Skeletal muscle satellite cell (primary cell): ENCODE measurements around the gene RTN4R.

Experiments used
- H3K27me3 ChIP-seq: 2 replicates; pipeline ENCODE4 v1.7.0; 2013; ENCODE audit warnings: low read length; ENCODE audit not compliant: control insufficient read depth, insufficient read depth
- H3K36me3 ChIP-seq: 2 replicates; pipeline ENCODE4 v1.7.0; 2013; ENCODE audit warnings: mild to moderate bottlenecking, control low read depth, low read length; ENCODE audit not compliant: insufficient read depth
- H3K4me1 ChIP-seq: 2 replicates; pipeline ENCODE4 v1.7.0; 2013; ENCODE audit warnings: low read length; ENCODE audit not compliant: control insufficient read depth, insufficient read depth
- H3K4me2 ChIP-seq: 2 replicates; pipeline ENCODE4 v1.7.0; 2013; ENCODE audit warnings: mild to moderate bottlenecking, low read length
- H3K4me3 ChIP-seq: 2 replicates; pipeline ENCODE4 v1.7.0; 2013; ENCODE audit warnings: low read length
- H3K9ac ChIP-seq: 2 replicates; pipeline ENCODE4 v1.7.0; 2013; ENCODE audit warnings: mild to moderate bottlenecking, low read depth, low read length, moderate library complexity
- H3K9me3 ChIP-seq: replicated peaks from 2 replicates; pipeline ENCODE4 v1.7.0; 2013; ENCODE audit warnings: mild to moderate bottlenecking, control low read depth, low read length

RTN4R gene

DNA sequence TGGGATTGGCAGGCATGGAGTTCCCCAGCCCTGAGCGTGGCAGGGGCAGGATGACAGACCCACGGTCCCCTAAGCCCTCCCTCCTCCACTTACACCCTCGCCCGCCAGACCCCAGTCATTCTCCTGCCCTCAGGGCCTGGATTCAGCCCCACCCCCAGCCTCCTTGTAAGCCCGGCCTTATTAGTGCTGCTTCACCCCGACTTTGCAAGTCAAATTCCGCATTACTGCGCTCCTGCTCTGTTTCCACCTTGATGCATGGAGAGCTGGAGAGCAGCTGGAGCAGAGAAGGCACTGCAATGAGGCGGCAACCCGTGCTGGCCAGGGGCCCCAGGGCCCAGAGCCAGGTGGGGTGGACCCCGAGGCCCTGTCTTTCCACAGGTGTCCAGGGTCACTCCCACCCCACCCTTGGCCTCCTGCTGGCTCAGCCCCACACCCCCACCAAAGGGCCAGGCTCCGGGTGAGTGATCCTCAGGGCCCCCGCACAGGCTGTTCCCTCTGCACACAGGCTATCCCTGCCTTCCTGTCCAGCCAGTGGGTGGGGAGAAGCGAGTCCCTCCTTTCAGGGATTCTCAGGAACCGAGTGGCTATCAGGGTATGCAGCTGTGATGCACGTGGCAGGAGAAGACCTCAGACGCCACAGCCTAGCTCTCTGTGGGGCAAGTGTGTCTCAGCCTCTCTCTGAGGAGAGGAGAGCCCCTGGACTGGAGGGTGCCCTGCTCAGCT is 36.4 kb downstream of the RTN4R start:
- H3K36me3 ChIP-seq, result no peaks in the 10 kb centered on the region
- H3K4me3 ChIP-seq, result no peak overlapping the region
- no peaks in the 10 kb centered on the region for H3K9me3 ChIP-seq
- H3K4me1 ChIP-seq, result no peaks in the 10 kb centered on the region
- no peak overlapping the region for H3K9ac ChIP-seq
- H3K4me2 ChIP-seq, result no peak overlapping the region
- H3K27me3 ChIP-seq, result peaks cover 71% of the 10 kb centered on the region

DNA sequence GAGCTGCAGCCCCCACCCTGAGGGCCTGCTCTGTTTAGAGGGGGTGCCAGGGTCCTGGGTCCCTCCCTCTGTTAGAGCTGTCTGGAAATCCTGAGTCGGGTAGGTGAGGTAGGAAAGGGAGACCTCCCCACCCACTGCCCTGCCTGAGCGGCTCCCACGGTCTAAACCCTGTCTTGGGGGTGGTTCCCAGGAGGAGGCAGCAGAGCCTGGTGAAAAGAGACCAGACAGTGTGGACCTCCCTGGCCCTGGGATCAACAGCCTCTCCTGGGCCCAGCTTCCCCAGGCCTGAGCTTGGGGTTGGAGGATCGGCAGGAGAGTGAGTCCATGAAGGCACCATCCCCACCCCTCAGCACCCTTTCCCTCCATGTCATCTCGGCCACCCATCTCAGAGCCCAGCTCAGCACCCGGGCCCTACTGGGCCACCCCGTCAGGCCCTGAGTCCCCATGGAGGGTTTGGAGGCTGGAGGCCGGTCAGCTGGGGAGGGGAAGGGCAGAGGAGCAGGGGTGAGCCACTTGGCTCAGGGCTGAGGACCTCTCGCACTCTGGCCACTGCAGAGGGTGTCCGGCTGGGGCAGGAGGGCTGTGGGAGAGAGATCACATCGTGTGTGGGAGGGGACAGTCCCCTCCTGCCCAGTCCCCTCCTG is 37.2 kb downstream of the RTN4R start:
- Histone ChIP-seq H3K4me3 (no peak overlapping the region), H3K9ac (no peak overlapping the region), H3K4me2 (no peak overlapping the region), H3K4me1 (no peaks in the 10 kb centered on the region), H3K9me3 (no peaks in the 10 kb centered on the region), H3K27me3 (peaks cover 78% of the 10 kb centered on the region), H3K36me3 (no peaks in the 10 kb centered on the region)

GRCh38 chr22:20229916-20230775 is 38.0 kb downstream of the RTN4R start:
- H3K9ac ChIP-seq, result no peak overlapping the region
- no peaks in the 10 kb centered on the region for H3K4me1 ChIP-seq
- no peak overlapping the region for H3K4me3 ChIP-seq
- no peaks in the 10 kb centered on the region for H3K9me3 ChIP-seq
- H3K36me3 ChIP-seq, result no peaks in the 10 kb centered on the region
- H3K4me2 ChIP-seq, result no peak overlapping the region
- peaks cover 73% of the 10 kb centered on the region for H3K27me3 ChIP-seq

- H3K4me3 ChIP-seq, result no peak overlapping the region
- no peaks in the 10 kb centered on the region for H3K36me3 ChIP-seq
- H3K4me2 ChIP-seq, result no peak overlapping the region
- peaks cover 63% of the 10 kb centered on the region for H3K27me3 ChIP-seq
- no peak overlapping the region for H3K9ac ChIP-seq
- no peaks in the 10 kb centered on the region for H3K4me1 ChIP-seq
- H3K9me3 ChIP-seq, result no peaks in the 10 kb centered on the region
Measured at GRCh38 chr22:20228939-20229272, 39.2 kb downstream of the RTN4R start.

GRCh38 chr22:20228055-20228938 is 39.8 kb downstream of the RTN4R start:
- peaks cover 60% of the 10 kb centered on the region for H3K27me3 ChIP-seq
- no peak overlapping the region for H3K4me3 ChIP-seq
- no peaks in the 10 kb centered on the region for H3K36me3 ChIP-seq
- no peaks in the 10 kb centered on the region for H3K9me3 ChIP-seq
- no peak overlapping the region for H3K4me2 ChIP-seq
- no peak overlapping the region for H3K9ac ChIP-seq
- H3K4me1 ChIP-seq, result no peaks in the 10 kb centered on the region

GRCh38 chr22:20227363-20227762 is 40.8 kb downstream of the RTN4R start:
- H3K9ac ChIP-seq, result no peak overlapping the region
- no peaks in the 10 kb centered on the region for H3K4me1 ChIP-seq
- peaks cover 66% of the 10 kb centered on the region for H3K27me3 ChIP-seq
- H3K4me2 ChIP-seq, result no peak overlapping the region
- no peak overlapping the region for H3K4me3 ChIP-seq
- no peaks in the 10 kb centered on the region for H3K9me3 ChIP-seq
- no peaks in the 10 kb centered on the region for H3K36me3 ChIP-seq

DNA sequence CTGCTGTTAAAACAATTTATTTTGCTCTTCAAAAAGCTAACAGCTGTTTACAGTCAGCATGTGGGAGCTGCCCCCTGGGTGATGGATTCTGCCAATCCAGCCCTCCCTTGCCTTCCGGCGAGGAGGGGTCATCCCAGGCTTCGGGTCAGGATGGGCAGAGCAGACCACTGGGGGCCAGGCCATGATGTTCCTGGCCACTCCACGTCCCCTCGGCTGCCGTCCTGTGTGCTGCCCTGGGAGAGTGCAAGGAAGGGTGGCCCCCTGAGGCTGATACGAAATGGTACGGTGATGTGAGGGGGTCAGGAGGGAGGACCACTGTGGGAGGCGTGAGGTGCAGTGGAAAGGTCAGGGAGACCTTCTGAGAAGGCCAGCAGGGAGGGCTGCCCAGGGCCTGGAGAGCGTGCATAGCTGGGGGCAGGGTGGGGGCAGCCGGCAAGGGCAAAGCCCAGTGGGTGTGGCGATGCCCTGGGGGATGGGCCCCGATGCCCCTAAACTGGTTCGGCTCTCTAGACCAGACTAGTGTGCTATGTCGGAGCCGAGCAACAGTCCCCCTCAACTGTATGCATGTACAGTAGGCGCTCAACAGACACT is 41.3 kb downstream of the RTN4R start:
- H3K9ac ChIP-seq, result no peak overlapping the region
- no peak overlapping the region for H3K4me2 ChIP-seq
- H3K9me3 ChIP-seq, result no peaks in the 10 kb centered on the region
- no peaks in the 10 kb centered on the region for H3K4me1 ChIP-seq
- no peak overlapping the region for H3K4me3 ChIP-seq
- no peaks in the 10 kb centered on the region for H3K36me3 ChIP-seq
- peaks cover 67% of the 10 kb centered on the region for H3K27me3 ChIP-seq

DNA sequence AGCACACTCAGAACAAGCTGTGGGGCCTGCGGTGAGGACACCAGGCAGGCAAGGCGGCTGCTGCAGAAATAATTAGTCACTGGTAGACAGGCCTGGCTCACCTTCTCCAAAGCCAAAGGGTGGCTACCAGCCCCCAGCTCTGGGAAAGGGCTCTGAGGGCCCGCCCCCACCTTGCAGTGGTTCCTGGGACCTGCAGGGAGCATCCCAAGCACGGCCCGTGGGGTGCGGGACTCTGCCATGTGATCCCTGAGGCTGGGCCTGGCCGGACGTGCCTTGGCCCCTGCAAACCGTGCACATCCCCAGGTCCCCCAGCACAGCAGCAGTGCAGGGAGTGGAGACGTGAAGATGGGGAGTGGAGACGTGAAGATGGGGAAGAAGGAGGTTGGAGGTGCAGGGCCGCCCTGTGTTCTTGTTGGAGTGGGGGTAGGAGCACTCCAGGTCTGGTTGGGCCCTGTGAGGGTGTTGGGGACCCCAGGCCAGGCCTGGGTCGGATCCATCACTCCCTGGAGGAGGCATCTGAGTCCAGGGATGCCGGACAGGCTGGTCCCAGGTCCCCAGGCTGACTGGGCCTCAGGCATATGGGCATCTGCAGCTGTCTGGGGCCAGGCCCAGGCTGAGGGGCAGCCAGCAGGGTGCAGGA is 41.9 kb downstream of the RTN4R start:
- Histone ChIP-seq H3K9me3 (no peaks in the 10 kb centered on the region), H3K4me1 (no peaks in the 10 kb centered on the region), H3K4me2 (no peak overlapping the region), H3K9ac (no peak overlapping the region), H3K27me3 (peaks cover 66% of the 10 kb centered on the region), H3K4me3 (no peak overlapping the region), H3K36me3 (no peaks in the 10 kb centered on the region)

- peaks cover 60% of the 10 kb centered on the region for H3K27me3 ChIP-seq
- no peak overlapping the region for H3K4me2 ChIP-seq
- no peaks in the 10 kb centered on the region for H3K36me3 ChIP-seq
- H3K9ac ChIP-seq, result no peak overlapping the region
- H3K4me3 ChIP-seq, result no peak overlapping the region
- no peaks in the 10 kb centered on the region for H3K4me1 ChIP-seq
- no peaks in the 10 kb centered on the region for H3K9me3 ChIP-seq
Measured at GRCh38 chr22:20225693-20225966, 42.5 kb downstream of the RTN4R start.

GRCh38 chr22:20224917-20225692 is 43.0 kb downstream of the RTN4R start:
- Histone ChIP-seq H3K27me3 (peaks cover 55% of the 10 kb centered on the region), H3K4me1 (no peaks in the 10 kb centered on the region), H3K9me3 (no peaks in the 10 kb centered on the region), H3K36me3 (no peaks in the 10 kb centered on the region), H3K9ac (no peak overlapping the region), H3K4me2 (no peak overlapping the region), H3K4me3 (no peak overlapping the region)
